Hepatocyte (in vitro differentiated cells): ENCODE results near the gene DTHD1.

Source experiments
- EZH2 ChIP-seq: fragments of 200-600 bp; sonication (generic); IDR thresholded peaks from 2 replicates; pipeline ENCODE4 v1.6.1; 2016; ENCODE audit warnings: antibody characterized with exemption, mild to moderate bottlenecking, borderline replicate concordance
- EZH2phosphoT487 ChIP-seq: fragments of 200-600 bp; sonication (generic); IDR thresholded peaks from one replicate; pipeline ENCODE4 v1.6.1; 2018; ENCODE audit warnings: antibody characterized with exemption, mild to moderate bottlenecking, low read depth, moderate library complexity; ENCODE audit not compliant: unreplicated experiment, severe bottlenecking
- TF ChIP-seq, protein P1 (sequence below): fragments of 200-600 bp; sonication (generic); IDR thresholded peaks from 2 replicates; pipeline ENCODE4 v1.5.1; 2016; ENCODE audit warnings: antibody characterized with exemption, mild to moderate bottlenecking; ENCODE audit not compliant: poor library complexity

- TF ChIP-seq, protein P1, sequence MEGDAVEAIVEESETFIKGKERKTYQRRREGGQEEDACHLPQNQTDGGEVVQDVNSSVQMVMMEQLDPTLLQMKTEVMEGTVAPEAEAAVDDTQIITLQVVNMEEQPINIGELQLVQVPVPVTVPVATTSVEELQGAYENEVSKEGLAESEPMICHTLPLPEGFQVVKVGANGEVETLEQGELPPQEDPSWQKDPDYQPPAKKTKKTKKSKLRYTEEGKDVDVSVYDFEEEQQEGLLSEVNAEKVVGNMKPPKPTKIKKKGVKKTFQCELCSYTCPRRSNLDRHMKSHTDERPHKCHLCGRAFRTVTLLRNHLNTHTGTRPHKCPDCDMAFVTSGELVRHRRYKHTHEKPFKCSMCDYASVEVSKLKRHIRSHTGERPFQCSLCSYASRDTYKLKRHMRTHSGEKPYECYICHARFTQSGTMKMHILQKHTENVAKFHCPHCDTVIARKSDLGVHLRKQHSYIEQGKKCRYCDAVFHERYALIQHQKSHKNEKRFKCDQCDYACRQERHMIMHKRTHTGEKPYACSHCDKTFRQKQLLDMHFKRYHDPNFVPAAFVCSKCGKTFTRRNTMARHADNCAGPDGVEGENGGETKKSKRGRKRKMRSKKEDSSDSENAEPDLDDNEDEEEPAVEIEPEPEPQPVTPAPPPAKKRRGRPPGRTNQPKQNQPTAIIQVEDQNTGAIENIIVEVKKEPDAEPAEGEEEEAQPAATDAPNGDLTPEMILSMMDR = no peak
- no peak for TF ChIP-seq EZH2phosphoT487
- TF ChIP-seq EZH2 = no peak
These were observed 5.1 kb downstream of the DTHD1 start for GRCh38 chr4:36286481-36286871.
